ENCODE data around the gene MYPN.

DNA sequence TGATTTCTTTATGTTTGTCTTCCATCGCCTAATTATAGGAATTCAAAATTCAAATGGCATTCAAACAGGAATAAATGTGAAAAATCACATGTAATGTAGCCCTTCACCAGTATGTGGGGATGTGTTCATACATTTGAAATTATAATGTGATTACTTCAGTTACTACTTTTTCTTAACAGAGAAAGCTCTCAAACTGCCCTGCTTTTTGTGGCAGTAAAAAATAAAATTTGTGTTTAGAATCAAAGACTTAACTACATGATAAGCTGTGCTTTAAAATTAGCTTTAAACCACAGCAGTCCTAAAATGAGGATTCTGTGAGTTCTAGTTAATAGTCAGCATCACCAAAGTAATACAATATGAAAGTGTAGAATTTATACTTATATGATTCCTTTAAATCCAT lies 26.4 kb upstream of the MYPN start:
- TF ChIP-seq, protein P1, sequence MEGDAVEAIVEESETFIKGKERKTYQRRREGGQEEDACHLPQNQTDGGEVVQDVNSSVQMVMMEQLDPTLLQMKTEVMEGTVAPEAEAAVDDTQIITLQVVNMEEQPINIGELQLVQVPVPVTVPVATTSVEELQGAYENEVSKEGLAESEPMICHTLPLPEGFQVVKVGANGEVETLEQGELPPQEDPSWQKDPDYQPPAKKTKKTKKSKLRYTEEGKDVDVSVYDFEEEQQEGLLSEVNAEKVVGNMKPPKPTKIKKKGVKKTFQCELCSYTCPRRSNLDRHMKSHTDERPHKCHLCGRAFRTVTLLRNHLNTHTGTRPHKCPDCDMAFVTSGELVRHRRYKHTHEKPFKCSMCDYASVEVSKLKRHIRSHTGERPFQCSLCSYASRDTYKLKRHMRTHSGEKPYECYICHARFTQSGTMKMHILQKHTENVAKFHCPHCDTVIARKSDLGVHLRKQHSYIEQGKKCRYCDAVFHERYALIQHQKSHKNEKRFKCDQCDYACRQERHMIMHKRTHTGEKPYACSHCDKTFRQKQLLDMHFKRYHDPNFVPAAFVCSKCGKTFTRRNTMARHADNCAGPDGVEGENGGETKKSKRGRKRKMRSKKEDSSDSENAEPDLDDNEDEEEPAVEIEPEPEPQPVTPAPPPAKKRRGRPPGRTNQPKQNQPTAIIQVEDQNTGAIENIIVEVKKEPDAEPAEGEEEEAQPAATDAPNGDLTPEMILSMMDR (IDR thresholded peaks at IDR 0.05) = peak in 2 of 3 experiments; percentile 33 to 41
- TF ChIP-seq POLR2A (IDR thresholded peaks at IDR 0.05) = no peak
